Subcutaneous preadipocyte (primary cell): ENCODE results near the gene CD36. TPM values are rescaled to one million over a fixed set of nuclear protein-coding genes. Genes with fewer than 3 reads are reported as not detected.

Experiments used
- small RNA-seq: library from RNA; depleted of rRNA; stranded (forward); fragments of <200 nt; gene quantifications from one replicate; pipeline ENCODE3, GENCODE V24; 2012
- total RNA-seq: library from RNA; depleted of rRNA; stranded (reverse); fragments of >200 nt; gene quantifications from 2 replicates; pipeline ENCODE4 v1.2.3, GENCODE V29; 2012

The CD36 gene
- 35.6 and 84.1 TPM in 2 replicates for total RNA-seq

DNA sequence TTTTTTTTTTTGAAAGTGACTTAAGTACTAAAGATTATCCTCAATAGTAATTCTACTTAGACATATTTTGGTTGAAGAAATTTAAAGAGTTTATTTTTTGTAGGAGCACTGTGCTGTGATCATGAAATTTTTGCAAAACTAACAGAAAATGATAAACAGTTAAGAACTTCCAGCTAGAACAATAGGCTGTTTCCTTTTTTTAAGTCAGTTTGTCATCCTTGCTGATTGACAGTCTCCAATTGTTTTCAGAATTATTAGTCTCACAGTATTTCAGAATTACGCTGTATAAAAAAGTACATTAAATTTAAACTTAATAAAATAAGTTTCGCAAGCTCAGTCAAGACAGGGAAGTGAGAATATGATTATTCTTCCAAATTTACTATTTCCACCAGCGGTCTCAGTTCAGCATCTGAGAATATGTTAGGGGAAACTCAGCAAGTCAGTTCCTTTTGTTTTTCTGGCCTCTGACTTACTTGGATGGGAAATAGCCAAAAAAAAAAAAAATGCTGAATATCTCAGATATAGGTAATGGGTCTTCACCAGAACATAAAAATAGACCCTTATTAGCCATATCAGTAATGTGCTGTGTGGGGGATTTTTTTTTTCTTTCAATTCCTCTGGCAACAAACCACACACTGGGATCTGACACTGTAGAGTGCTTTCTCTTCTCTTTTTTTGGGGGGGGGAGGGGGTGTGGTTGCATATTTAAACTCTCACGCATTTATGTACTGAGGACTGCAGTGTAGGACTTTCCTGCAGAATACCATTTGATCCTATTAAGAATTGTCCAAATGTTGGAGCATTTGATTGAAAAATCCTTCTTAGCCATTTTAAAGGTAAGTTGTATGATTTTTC lies at the start of gene CD36:
Gene CD36 (plus strand): TSS at position 732 of the 855 bp plus-strand sequence. CDS start 8,099 bp downstream, outside the sequence.

Small RNA genes within 50 kb of the gene (small RNA-seq; reads per million reads assigned to genes)
- not detected for gene AC073850.1

Other genes starting within 250 kb of the CD36 start
- gene GNAT3, start 126.6 kb upstream of the CD36 start, total RNA-seq: not detected in 2 replicates